Esophagus squamous epithelium (tissue), 4 donors: ENCODE data around the gene STPG1.

Experiments used
- CTCF ChIP-seq, 6 experiments: fragments of 450-650 bp in 4 of 6; fragments of 200-600 bp in 2 of 6; sonication (generic) in 2 of 6; IDR thresholded peaks; one replicate each; pipeline ENCODE4 v1.5.1; 2016 to 2019; ENCODE audit warnings: antibody characterized with exemption in 6 of 6, mild to moderate bottlenecking in 4 of 6, moderate library complexity in 4 of 6
- POLR2A ChIP-seq, 4 donors: fragments of 450-650 bp; IDR thresholded peaks; one replicate each; pipeline ENCODE4 v1.6.1; 2017; ENCODE audit warnings: antibody characterized with exemption in 4 of 4, mild to moderate bottlenecking in 4 of 4, moderate library complexity in 3 of 4

- TF ChIP-seq POLR2A (IDR thresholded peaks at IDR 0.05) (no peak), CTCF (IDR thresholded peaks at IDR 0.05) (no peak)
Observed at GRCh38 chr1:24403806-24404205, 9.8 kb downstream of the STPG1 start.
